ENCODE results near the gene KDM4C.
A peak's percentile ranks its signal among the peaks of the same experiment; 100 is the strongest.
"Not testable (repeated sequence)": the region's sequence is repeated elsewhere in the genome, so short reads cannot be mapped to it uniquely, and the experiment has no call there.

Gene KDM4C

DNA sequence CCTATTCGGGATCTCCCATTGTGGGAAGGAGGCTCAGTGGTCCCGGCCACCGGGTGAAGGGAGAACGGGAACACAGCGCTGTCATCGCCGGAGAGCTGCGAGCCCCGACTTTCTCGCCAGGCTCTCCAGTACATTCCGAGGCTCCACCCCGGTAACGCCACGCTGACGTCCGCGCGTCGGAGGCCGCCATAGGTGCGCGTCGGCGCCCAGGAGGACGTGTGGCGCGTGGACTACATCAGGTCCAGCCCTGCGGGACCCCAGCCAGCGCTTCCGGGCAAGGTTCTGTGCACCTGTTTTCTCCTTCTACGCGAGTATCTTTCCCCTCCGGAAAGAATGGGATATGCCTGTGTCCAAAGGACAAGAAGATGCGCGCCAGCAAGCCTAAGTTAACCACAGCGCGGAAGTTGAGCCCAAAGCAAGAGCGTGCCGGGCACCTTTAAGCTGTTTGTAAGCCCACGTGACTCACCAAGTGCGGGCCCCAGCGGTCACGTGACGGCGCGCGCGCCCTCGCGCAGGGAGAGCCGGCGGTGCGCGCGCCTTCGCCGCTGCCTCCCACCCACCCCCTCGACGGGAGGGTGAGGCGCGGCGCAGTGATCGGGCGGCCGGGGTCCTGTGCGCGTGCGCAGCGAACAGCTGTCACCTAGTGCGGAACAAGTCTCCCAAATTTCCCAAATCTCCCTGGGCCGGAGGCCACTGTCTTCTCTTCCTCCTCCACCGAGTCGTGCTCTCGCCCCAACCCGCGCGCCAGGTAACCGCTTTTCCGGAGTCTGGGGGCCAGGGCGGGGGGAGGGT, at the start of gene KDM4C:
Gene KDM4C, plus strand, starts transcription at position 518 of the 792 bp plus-strand sequence. CDS start 35,016 bp downstream, outside the sequence.
- peak; percentile 94 to 98 for DNase-seq

DNA sequence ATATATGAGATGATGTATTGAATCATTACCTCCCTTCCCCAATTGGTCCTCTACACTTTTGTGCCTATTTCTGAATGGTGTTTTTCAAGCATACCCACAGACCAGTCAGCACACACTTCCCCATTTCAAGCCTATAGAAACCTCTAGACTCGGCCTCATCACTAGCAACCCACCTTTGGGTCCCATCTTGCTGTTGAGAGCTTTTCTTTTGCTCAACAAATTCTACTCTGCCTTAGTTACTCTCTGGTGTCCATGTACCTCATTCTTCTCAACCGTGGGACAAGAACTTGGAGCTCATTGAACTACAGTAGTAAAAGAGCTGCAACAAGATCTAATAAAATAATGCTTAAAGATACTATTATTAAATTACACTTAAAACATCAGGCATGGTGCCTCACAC, 49.0 kb upstream of the KDM4C start:
- DNase-seq = no peak

DNA sequence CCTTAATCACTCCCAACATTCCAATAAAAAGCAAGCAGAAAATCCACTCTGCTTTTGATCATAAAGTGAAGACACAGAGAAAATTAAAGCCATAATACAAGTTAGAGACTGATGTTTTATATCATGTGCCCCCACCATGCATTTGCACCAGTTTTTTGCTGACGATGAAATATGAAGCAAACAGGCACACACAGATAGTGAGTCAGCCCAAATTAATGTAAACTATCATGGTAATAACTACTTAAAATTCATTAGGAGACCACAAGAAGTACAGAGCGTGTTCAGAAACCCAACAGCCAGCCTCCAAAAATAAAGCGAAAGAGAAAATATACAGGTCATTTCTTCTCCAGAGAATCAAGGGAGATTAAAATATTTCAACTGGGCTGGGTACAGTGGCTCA, 46.4 kb upstream of the KDM4C start:
- no peak for DNase-seq

DNA sequence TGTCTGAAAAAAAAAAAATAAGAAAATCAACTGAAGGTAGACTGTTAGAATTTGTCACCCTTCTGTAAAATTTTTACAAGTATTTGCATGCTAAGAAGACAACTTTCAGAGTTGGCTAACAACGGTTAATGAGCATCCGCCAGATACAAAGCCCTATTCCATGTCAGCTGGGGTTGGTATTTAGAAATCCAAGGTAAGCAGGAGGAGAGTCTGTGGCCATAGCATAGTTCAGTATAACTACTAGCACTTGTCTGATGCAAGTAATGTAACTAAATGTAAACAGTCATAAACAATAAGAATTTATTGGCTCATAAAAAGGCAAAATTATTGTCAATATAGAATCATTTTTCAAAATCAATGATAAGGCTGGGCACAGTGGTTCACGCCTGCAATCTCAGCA, 45.7 kb upstream of the KDM4C start:
- no peak for DNase-seq

DNA sequence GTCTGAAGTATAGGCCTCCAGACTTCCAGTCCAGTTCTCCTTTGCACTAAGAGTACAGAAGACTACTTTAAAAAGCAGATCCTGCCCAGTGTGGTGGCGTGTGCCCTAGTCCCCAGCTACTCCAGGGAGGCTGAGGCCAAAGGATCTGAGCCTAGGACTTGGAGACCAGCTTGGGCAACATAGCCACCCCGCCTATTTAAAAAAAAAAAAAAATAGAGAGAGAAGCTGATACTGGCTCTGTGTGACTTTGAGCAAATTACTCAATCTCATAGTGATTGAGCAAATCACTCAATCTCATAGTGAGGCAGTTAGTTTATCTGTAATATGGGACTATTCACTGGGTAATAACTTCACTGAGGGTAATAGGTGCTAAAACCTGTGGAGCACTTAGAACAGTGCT, 43.6 kb upstream of the KDM4C start:
- DNase-seq = no peak

DNA sequence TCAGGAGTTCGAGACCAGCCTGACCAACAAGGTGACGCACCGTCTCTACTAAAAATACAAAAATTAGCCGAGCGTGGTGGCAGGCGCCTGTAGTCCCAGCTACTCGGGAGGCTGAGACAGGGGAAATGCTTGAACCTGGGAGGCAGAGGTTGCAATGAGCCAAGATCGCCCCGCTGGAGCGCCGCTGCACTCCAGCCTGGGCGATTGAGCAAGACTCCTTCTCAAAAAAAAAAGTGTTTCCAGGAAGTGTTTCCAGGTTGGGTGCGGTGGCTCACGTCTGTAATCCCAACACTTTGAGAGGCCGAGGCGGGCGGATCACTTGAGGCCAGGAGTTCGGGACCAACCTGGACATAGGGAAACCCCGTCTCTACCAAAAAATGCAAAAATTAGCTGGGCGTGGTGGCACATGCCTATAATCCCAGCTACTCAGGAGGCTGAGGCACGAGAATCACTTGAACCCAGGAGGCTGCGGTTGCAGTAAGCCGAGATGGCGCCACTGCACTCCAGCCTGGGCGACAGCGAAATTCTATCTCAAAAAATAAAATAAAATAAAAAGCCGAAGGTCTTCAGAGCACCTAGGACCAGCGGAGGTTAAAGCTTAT, 42.5 kb upstream of the KDM4C start:
- not testable (repeated sequence) for DNase-seq

DNA sequence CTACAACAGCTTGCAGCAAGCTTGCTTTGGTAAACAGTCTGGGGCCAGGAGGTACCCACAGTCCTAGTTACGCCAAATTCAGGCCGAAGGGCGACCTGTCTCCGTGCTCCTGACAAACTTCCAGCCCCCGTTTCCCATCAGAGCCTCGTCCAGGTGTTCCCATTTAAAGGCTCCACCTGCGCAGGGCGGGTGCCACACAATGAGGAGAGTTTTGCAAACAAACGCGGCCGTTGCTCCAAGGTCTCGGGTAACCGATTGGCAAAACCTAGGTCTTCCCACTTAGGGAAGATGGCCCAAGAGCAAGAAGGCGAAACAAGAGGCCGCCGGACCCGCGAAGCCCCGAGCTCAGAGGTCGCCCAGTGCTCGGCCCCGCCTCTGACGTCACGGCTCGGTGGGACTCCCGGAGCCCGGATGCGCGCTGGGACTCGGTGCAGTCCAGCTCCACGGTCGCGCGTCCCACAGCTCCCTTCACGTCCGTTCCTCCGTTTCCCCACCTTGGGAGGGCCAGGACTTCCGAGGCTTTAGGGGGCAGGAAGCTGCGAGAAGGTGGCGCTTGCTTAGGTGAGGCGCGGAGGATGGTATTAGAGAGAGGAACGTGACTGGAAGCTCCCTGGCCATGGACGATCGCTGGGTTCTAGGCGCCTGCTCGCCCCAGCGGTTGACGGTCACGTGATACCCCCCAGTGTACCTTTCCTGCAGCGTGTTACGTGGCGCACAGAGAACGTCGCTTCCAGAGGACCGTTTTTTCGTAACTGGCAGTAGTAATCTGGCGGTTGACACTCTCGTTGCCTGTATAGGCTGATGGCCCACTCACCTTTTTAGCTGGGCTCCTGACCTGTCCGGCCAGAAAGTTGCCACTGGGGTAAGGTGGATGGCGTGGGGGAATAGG, 41.8 kb upstream of the KDM4C start:
- no peak for DNase-seq

DNA sequence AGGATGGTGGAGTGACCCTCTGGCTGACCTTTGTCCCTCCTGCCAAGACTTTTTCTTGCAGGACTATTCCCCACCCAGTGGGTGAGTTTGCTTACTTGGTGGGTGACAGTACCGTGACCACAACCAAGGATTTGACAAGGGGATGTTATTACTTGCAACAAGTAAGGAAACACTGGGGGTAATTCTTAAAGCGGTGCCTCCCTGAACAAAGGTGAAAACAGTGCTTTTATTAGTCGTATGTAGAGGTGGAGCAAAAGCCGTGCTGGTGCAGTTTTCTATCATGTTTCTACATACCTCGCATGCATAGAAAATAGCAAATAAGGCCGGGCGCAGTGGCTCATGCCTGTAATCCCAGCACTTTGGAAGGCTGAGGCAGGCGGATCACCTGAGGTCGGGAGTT, 41.0 kb upstream of the KDM4C start:
- no peak for DNase-seq

DNA sequence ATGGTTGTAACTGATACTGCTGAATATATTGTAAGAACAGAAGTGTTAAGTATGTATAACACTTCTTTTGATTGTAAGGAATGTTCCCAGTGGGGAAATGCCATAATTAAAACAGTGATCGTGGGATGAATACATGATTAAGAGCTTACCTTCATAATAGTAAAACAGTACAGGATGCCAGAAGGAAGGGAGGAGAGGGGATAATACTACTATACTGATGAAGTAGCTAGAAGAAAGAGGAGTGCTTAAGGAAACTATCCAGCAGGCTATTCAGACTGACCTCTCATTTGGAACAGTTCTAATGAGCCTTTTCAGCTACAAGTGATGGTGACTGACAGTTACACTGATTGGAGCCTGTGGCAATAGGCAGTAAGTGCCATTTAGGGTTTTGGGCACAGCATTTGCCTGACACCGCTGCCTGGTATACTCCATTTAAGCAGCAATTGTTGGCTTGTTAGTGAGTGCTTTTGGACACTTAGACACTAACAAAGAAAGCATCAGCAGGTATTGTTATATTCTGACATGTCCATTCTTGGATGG, 33.8 kb upstream of the KDM4C start:
- DNase-seq = no peak

DNA sequence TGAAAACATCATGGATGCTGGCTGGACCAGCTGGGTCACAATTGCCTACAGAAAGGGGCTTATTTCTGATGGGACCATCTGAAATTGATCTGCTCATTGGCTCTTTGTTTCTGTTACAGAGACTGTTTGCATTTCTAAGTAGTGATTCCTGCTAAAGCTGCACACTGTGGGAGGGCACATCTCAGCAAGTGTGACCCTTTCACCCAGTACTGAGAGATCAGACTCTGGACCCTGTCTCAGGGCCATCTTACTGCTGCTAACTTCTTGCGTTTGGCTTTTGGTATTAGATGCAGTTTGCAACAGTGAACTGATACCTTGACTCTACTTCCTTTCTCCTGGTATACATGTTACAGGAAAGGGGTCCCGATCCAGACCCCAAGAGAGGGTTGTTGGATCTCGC, 24.5 kb upstream of the KDM4C start:
- DNase-seq = no peak

DNA sequence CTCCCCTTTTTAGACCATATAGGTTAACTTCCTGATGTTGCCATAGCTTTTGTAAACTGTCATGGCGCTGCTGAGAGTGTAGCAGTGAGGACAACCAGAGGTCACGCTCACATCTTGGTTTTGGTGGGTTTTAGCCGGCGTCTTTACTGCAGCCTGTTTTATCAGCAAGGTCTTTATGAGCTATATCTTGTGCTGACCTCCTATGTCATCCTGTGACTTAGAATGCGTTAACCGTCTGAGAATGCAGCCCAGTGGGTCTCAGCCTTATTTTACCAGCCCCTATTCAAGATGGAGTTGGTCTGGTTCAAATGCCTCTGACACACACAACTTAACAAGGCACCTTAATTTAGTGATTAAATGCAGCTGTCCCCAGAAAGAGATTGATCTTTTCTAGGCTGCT, 23.9 kb upstream of the KDM4C start:
- no peak for DNase-seq

DNA sequence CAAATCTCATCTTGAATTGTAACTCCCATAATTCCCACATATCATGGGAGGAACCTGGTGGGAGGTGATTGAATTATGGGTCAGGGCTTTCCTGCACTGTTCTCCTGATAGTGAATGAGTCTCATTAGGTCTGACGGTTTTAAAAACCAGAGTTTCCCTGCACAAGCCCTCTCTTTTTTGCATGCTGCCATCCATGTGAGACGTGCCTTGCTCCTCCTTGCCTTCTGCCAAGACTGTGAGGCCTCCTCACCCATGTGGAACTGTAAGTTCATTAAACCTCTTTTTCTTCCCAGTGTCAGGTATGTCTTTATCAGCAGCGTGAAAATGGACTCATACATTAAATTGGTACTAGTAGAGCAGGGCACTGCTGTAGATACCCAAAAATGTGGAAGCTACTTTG, 22.4 kb upstream of the KDM4C start:
- no peak for DNase-seq

DNA sequence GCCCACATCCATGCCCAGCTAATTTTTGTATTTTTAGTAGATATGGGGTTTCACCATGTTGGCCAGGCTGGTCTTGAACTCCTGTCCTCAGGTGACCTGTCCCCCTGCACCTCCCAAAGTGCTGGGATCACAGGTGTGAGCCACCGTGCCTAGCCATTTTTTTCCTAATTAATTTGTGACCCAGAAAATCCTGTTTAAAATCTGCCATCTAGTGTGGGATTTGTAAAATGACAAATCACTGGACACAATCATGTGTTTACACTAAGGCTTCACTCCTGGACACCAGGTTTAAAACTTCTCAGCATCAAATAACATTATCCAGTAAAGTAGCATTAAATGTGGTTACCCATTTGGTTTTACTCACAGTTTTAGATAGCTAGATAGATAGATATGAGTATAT, 18.6 kb upstream of the KDM4C start:
- peak; percentile 7 to 20 for DNase-seq

DNA sequence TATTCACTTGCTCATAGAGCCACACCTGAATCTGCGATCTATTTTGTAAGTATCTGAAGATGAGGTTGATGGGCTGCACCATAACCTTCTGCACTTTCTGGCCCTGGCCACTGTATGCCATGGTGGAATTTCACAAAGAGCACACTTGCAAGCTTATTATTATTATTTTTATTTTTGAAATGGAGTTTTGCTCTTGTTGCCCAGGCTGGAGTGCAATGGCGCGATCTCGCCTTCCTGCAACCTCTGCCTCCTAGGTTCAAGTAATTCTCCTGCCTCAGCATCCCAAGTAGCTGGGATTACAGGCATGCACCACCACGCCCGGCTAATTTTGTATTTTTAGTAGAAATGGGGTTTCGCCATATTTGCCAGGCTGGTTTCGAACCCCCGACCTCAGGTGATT, 8.9 kb upstream of the KDM4C start:
- not testable (repeated sequence) for DNase-seq

DNA sequence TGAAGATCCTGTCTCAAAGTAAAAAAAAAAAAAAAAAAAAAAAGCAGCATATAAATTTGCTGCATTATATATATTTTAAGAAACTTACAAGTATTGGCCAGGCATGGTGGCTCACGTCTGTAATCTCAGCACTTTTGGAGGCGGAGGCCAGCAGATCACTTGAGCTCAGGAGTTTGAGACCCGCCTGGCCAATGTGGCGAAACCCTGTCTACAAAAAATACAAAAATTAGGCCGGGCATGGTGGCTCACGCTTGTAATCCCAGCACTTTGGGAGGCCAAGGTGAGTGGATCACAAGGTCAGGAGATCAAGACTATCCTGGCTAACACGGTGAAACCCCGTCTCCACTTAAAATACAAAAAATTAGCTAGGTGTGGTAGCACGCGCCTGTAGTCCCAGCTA, 2.9 kb upstream of the KDM4C start:
- DNase-seq = not testable (repeated sequence)

DNA sequence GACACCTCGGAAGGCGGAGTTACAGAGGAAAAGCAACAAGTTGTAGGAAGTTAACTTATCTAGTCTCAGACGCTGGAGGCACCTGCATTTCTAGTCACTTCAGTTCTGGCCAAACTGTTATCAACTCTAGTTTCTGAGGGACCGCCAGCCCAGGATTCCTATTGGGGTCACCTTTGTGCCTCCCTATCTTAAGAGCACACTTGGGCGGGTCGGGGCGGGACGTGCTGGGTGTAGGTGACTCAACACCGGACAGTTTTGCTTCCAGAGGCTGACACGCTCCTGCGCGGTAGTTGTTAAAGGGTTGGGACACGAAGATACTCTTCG, 679 bp upstream of the KDM4C start:
- peak; percentile 61 to 75 for DNase-seq

DNA sequence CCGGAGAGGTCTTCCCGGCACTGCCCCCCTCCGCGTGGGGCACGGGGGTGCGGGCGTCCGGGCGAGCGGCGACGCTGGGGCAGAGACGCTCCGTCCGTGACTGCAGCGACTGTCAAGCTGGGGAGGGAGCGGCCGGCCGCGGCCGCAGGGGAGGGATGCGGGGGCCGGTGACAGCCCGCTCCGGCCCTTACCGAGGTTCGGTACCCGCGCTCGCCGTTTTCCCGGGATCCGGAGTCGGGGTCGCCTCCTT, 400 bp downstream of the KDM4C start:
- no peak for DNase-seq

DNA sequence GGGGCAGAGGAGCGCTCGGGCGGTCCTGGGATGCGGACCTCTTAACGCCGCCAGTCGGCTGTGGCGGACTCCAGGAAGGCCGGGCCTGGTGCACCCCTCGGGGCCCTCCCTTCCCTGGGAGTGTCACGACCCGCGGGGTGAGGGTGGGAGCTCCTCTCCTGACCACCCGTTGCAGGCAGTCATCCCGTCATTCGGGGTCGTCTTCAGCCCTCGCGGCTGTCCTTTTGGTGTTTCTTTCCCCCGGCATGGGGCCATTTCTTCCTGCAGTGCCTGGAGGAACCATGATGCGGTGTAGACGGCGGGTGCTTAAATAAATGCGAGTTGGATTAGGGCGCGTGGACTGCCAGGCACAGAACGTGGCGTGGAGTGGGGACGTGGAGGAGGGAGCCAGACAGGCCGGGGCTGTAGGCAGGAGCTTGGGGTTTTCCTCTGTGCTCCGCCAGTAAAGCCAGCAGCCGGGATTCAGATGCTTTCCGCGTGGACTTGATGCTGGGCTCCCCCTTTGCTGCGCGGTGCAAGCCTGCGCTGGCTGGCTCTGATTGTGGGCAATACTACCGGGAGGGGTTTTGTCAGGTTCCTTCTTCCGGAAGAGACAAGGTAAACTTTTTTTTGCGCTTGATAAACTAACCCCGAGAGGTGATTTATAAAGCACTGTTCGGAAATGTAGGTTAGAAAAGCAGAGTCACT, 868 bp downstream of the KDM4C start:
- DNase-seq = peak; percentile 53 to 59

DNA sequence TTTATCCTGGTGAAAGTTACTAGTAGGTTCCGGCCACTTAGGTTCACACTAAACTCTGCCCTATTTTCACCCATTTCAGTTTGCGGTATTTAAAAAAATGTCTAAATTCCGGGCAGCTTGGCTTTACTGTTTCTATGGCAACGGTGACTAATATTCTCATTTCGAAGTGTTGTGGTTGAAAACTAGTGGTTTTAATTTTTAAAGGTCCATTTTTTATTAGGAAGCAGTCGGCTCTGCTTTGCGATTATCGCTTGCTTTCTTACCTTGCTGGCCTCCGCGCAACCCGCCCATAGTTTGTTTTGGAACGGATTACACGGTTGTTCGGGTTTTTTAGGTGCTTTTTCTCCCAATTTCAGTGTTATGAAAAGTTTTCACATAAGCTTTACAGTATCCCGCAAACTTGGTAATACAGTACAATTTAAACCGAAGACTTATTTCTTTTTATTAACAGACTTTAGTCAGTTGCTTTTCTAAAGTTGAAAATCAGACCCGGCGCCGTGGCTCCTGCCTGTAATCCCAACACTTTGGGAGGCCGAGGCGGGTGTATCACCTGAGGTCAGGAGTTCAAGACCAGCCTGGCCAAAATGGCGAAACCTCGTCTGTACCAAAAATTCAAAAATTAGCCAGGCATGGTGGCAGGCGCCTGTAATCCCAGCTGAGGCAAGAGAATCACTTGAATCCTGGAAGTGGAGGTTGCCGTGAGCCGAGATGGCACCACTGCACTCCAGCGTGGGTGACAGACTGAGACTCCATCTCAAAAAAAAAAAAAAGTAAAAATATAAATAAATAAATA, 1.6 kb downstream of the KDM4C start:
- DNase-seq = peak in 1 of 2 experiments; percentile 46

DNA sequence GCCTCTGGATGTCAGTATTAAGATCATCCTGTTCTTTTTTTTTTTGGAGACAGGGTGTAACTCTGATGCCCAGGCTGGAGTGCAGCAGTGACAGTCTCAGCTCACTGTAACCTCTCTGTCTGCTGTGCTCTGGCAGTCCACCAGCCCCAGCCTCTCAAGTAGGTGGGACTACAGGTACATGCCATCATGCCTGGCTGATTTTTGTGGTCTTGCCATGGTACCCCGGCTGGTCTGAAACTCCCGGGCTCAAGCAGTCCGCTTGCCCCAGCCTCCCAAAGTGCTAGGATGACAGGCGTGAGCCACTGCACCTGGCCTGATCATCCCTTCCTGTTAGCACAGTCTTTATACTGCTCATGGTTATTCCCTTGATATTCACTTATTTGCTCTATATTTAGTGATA, 3.5 kb downstream of the KDM4C start:
- no peak for DNase-seq

DNA sequence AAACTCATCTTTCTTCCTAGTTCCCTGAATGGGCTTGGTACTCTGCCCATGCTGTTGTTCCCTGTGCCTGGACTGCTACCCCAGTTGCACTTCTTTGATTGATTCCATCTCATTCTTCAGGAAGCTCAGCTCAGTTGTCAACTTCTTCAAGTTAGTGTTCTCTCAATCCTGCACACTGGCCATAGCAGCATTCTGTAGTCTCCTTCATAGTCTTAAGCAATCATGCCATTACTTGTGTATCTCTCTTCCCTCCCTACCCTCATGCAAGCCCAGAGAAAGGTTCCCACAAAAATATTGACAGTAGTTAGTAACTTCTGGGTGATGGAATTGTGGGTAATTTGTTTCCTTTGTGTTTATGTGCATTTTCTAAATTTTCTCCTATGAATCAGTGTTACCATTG, 5.5 kb downstream of the KDM4C start:
- no peak for DNase-seq

DNA sequence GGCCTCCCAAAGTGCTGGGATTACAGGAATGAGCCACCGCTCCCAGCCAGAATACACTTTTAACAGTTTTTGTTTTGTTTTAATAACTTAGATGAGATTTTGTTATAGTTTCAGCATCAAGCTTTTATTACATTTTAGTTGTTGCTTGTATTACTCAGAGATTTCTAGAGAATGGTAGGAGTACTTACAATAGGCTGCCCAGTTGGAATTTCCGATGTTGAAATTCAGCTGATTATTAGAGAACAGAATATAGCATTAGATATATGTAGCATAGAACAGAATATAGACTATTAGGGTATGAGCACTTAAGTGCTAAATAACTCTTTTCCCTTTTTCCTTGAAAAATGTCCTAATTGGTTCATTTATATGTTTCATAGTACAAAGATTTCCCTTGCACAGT, 6.2 kb downstream of the KDM4C start:
- DNase-seq = no peak

Data from NCI-H2081 (cell line).